ENCODE data around the gene NMT2.

GRCh38 chr10:15144788-15145187 lies 23.7 kb downstream of the NMT2 start:
- TF ChIP-seq EZH2phosphoT487 (IDR thresholded peaks at IDR 0.05; ENCODE audit: borderline replicate concordance, low read length): no peak
- TF ChIP-seq CTCF (conservative IDR thresholded peaks at IDR 0.05; ENCODE audit: low read depth, low read length): no peak
- no peak for TF ChIP-seq EZH2 (IDR thresholded peaks at IDR 0.05; ENCODE audit: low read length, unreplicated experiment)

Data from PC-3 (cell line).